A549 (cell line): ENCODE measurements around the gene SNRK. TPM values are rescaled to one million over a fixed set of nuclear protein-coding genes. Genes with fewer than 3 reads are reported as not detected.

ENCODE experiments used
- ATAC-seq, 2 experiments: fragments of 200-7000 bp in 1 of 2; fragments of >200 bp in 1 of 2; cut with Nextera tagmentation in 1 of 2; cut with Tn5 transposase in 1 of 2; 3 replicates each; pipeline versions ENCODE4 v1.8.0 to v1.9.1; 2018 to 2020; ENCODE audit warnings: mild to moderate bottlenecking in 1 of 2, moderate library complexity in 1 of 2
- CTCF ChIA-PET: fragments of 300-600 bp; sonication (Branson Sonifier 250); formaldehyde crosslinking; extraction: SDS; loops from one replicate; lab custom pipeline; 2021; ENCODE audit warnings: antibody characterized with exemption, inconsistent platforms; lab: Yijun Ruan, JAX
- POLR2A ChIA-PET: fragments of 350-600 bp; formaldehyde crosslinking; extraction: SDS; loops from one replicate; lab custom pipeline; 2021; ENCODE audit warnings: antibody characterized with exemption, inconsistent platforms; lab: Yijun Ruan, JAX
- DNase-seq, 2 experiments: peaks; one replicate each; pipeline versions ENCODE4 v3.0.0 to v3.0.0-alpha.2; 2011 to 2016; ENCODE audit warnings: low read depth in 1 of 2, low spot score in 1 of 2
- FAIRE-seq: peaks from 2 replicates; lab custom pipeline; 2011; peaks lifted over from hg19 to GRCh38; lab: Jason Lieb, UNC
- H3K27ac ChIP-seq, 2 experiments: fragments of >200 bp; sonication (Bioruptor Twin); formaldehyde crosslinking; 3 replicates each; pipeline ENCODE4 v1.5.1; 2016 to 2017
- H3K4me1 ChIP-seq: fragments of >200 bp; sonication (Bioruptor Twin); formaldehyde crosslinking; 3 replicates; pipeline ENCODE4 v1.6.1; 2016
- H3K4me2 ChIP-seq: fragments of >200 bp; sonication (Bioruptor Twin); formaldehyde crosslinking; 3 replicates; pipeline ENCODE4 v1.6.1; 2016
- H3K4me3 ChIP-seq: fragments of >200 bp; sonication (Bioruptor Twin); formaldehyde crosslinking; 3 replicates; pipeline ENCODE4 v1.5.1; 2016
- H3K9me3 ChIP-seq: fragments of >200 bp; sonication (Bioruptor Twin); formaldehyde crosslinking; 3 replicates; pipeline ENCODE4 v1.6.1; 2016
- BHLHE40 ChIP-seq: IDR thresholded peaks from 2 replicates; pipeline ENCODE4 v1.6.1; 2012; ENCODE audit warnings: low read depth, low read length, inconsistent platforms
- ELK1 ChIP-seq: fragments of 150-350 bp; IDR thresholded peaks from 2 replicates; pipeline ENCODE4 v1.6.1; 2014; ENCODE audit warnings: low read depth, mild to moderate bottlenecking, low read length
- FOSB ChIP-seq: fragments of 250-450 bp; sonication (Bioruptor Pico); IDR thresholded peaks from 2 replicates; pipeline ENCODE4 v1.5.0; 2020; ENCODE audit warnings: mild to moderate bottlenecking, moderate library complexity
- FOXS1 ChIP-seq: fragments of 250-450 bp; sonication (Bioruptor Pico); IDR thresholded peaks from 2 replicates; pipeline ENCODE4 v1.5.0; 2020; ENCODE audit warnings: mild to moderate bottlenecking, moderate library complexity
- HOXA7 ChIP-seq: fragments of 250-450 bp; sonication (Bioruptor Pico); IDR thresholded peaks from 2 replicates; pipeline ENCODE4 v1.5.0; 2020; ENCODE audit warnings: mild to moderate bottlenecking, moderate library complexity
- KDM1A ChIP-seq: fragments of 200-600 bp; sonication (generic); IDR thresholded peaks from 2 replicates; pipeline ENCODE4 v1.6.1; 2016; ENCODE audit warnings: low read depth, mild to moderate bottlenecking
- NR3C1 ChIP-seq: fragments of >200 bp; sonication (Bioruptor Twin); formaldehyde crosslinking; IDR thresholded peaks from 3 replicates; pipeline ENCODE4 v1.6.1; 2017
- POLR2A ChIP-seq: IDR thresholded peaks from 2 replicates; pipeline ENCODE4 v1.6.1; 2012; ENCODE audit warnings: mild to moderate bottlenecking, low read length
- POLR2AphosphoS2 ChIP-seq: conservative IDR thresholded peaks from 2 replicates; pipeline ENCODE4 v1.6.1; 2012; ENCODE audit warnings: low read length, improper control_type of control experiment, inconsistent platforms
- REST ChIP-seq: fragments of 200-600 bp; sonication (generic); IDR thresholded peaks from 2 replicates; pipeline ENCODE4 v1.6.1; 2016; ENCODE audit warnings: antibody characterized with exemption, mild to moderate bottlenecking, moderate library complexity
- RFX5 ChIP-seq: fragments of 450-650 bp; IDR thresholded peaks from 2 replicates; pipeline ENCODE4 v1.7.1; 2014; ENCODE audit warnings: antibody characterized with exemption, mild to moderate bottlenecking, moderate library complexity
- RNF2 ChIP-seq: fragments of 200-600 bp; sonication (generic); IDR thresholded peaks from 2 replicates; pipeline ENCODE4 v1.6.1; 2016; ENCODE audit warnings: low read depth, mild to moderate bottlenecking, antibody characterized with exemption, moderate library complexity, borderline replicate concordance
- TP53 ChIP-seq: fragments of 250-450 bp; sonication (Bioruptor Pico); IDR thresholded peaks from 2 replicates; pipeline ENCODE4 v1.5.0; 2021; ENCODE audit warnings: mild to moderate bottlenecking, moderate library complexity
- USF2 ChIP-seq: fragments of 450-650 bp; IDR thresholded peaks from 2 replicates; pipeline ENCODE4 v1.6.1; 2014; ENCODE audit warnings: antibody characterized with exemption
- ZSCAN20 ChIP-seq: fragments of 250-450 bp; sonication (Bioruptor Pico); IDR thresholded peaks from 2 replicates; pipeline ENCODE4 v1.8.0; 2022; ENCODE audit warnings: mild to moderate bottlenecking, moderate library complexity
- WGBS: methylation state at CpG from one replicate; pipeline ENCODE4 v1.1.6; 2017; ENCODE audit errors: missing lambda C conversion rate; 5-methylcytosine and 5-hydroxymethylcytosine counted together
- polyA plus RNA-seq, 4 experiments: library from polyadenylated mRNA; depleted of rRNA in 3 of 4; stranded (reverse); fragments of >200 nt; fragmentation: RNase III in 1 of 4; extraction: RNeasy Plus Mini Kit Qiagen cat#74134 plus additional on column Dnase treatment in 1 of 4; gene quantifications; 2 replicates in 3 of 4; 3 replicates in 1 of 4; pipeline ENCODE4 v1.2.3, GENCODE V29; 2011 to 2017
- TF ChIP-seq, protein P1 (sequence below): IDR thresholded peaks from 2 replicates; pipeline ENCODE4 v1.6.1; 2012
- TF ChIP-seq, protein P2 (sequence below): fragments of >200 bp; sonication (Bioruptor Twin); formaldehyde crosslinking; IDR thresholded peaks from 2 replicates; pipeline ENCODE4 v1.6.1; 2016

The SNRK gene
- polyA plus RNA-seq, 2 of the 4 experiments (the other 2 are of a cell fraction): 3.5 to 7.2 TPM

GRCh38 chr3:43347774-43348173, 61.4 kb downstream of the SNRK start:
- no peak overlapping the region for H3K4me3 ChIP-seq
- ChIA-PET POLR2A (no interaction called here), CTCF (no interaction called here)
- TF ChIP-seq RFX5: no peak
- TF ChIP-seq TP53 (CRISPR knock-in tag): no peak
- TF ChIP-seq KDM1A: no peak
- TF ChIP-seq BHLHE40: no peak
- no peak for TF ChIP-seq USF2
- no peak for TF ChIP-seq FOSB (CRISPR knock-in tag)
- TF ChIP-seq HOXA7 (CRISPR knock-in tag): no peak
- H3K9me3 ChIP-seq: 0 out of 3 replicates have a peak, but pooled peaks cover 5% of the 10 kb centered on the region
- DNase-seq (no peak), ATAC-seq (no peak), FAIRE-seq (no peak)
- no peak overlapping the region for H3K4me2 ChIP-seq
- no peak overlapping the region for H3K27ac ChIP-seq
- H3K4me1 ChIP-seq: no peaks in the 10 kb centered on the region
- 91% methylated on average over 13 of the region's 20 CpGs for WGBS

DNA sequence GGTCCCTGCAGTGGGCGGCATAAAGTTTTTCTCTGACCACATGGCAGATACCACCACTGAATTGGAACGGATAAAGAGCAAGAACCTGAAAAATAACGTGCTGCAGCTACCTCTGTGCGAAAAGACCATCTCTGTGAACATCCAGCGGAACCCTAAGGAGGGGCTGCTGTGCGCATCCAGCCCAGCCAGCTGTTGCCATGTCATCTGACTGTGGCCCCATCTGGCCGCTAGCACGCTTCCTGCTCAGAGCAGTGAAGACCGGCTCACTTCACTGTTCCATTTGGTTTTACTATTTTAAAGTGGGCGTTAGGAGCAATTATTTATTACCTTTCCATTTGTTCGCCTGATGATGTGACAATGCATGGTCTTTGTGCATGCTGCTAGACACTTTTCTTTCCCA, 62.0 kb downstream of the SNRK start:
- FAIRE-seq (no peak), DNase-seq (no peak), ATAC-seq (no peak)
- H3K27ac ChIP-seq: no peak overlapping the region
- H3K4me3 ChIP-seq: no peak overlapping the region
- TF ChIP-seq ELK1: no peak
- TF ChIP-seq, protein P1, sequence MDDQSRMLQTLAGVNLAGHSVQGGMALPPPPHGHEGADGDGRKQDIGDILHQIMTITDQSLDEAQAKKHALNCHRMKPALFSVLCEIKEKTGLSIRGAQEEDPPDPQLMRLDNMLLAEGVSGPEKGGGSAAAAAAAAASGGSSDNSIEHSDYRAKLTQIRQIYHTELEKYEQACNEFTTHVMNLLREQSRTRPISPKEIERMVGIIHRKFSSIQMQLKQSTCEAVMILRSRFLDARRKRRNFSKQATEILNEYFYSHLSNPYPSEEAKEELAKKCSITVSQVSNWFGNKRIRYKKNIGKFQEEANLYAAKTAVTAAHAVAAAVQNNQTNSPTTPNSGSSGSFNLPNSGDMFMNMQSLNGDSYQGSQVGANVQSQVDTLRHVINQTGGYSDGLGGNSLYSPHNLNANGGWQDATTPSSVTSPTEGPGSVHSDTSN: no peak
- TF ChIP-seq FOXS1 (CRISPR knock-in tag): no peak
- TF ChIP-seq REST: no peak
- no peak for TF ChIP-seq HOXA7 (CRISPR knock-in tag)
- peaks cover 8% of the 10 kb centered on the region; the same call in 2 of the 3 replicates for H3K9me3 ChIP-seq
- no peaks in the 10 kb centered on the region for H3K4me1 ChIP-seq
- H3K4me2 ChIP-seq: no peak overlapping the region
- POLR2A ChIA-PET: no interaction called here
- over 99% methylated on average over 10 of the region's 11 CpGs for WGBS
- CTCF ChIA-PET: no interaction called here

DNA sequence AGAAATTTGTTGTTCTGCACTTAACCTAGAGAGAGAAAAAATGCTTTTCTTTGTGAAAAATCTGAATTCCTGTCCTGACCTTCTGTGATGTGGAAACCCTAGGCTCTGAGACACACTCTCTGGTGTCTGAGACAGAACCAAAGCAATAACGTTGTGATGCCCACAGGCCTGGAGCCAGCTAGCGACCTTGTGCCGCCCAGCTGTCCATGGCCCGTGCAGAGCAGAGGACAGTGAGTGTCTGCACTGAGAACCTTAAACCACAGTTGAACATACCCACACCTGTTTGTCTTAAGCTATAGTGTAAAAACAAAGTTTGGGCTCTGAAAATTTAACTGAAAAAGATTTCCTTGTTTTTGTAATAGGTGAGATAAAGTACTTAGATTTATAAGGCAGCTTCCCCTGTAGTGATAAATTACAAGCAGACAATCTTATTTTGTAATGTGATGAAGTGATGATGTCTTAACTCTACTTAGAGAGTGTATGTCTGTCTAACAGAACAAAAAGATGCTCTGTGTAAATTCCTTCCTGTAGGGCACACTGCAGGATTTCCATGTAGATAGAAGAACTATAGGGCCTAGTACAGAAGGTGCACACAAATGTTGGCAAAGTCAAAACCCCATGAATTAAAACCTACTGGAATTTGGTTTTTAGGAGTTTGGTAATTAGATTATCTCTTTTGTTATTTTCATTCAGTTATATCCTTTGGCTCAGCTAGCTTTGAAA, 62.7 kb downstream of the SNRK start:
- TF ChIP-seq POLR2AphosphoS2 (no peak), POLR2A (no peak), NR3C1 (no peak), ZSCAN20 (CRISPR knock-in tag) (no peak), REST (no peak), RNF2 (no peak)
- TF ChIP-seq, protein P2, sequence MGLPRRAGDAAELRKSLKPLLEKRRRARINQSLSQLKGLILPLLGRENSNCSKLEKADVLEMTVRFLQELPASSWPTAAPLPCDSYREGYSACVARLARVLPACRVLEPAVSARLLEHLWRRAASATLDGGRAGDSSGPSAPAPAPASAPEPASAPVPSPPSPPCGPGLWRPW: no peak
- TF ChIP-seq, all 56 proteins: peak for 0
- no peak overlapping the region for H3K4me3 ChIP-seq
- ChIA-PET CTCF (no interaction called here), POLR2A (no interaction called here)
- no peaks in the 10 kb centered on the region for H3K4me1 ChIP-seq
- H3K27ac ChIP-seq: no peak overlapping the region
- FAIRE-seq: no peak
- peaks cover 14% of the 10 kb centered on the region for H3K9me3 ChIP-seq
- no peak overlapping the region for H3K4me2 ChIP-seq
- 95% methylated on average over 4 of the region's 4 CpGs for WGBS
- no peak for ATAC-seq
- DNase-seq: no peak
